Measurements from ENCODE around the gene EN1. TPM values are rescaled to one million over a fixed set of nuclear protein-coding genes. Genes with fewer than 3 reads are reported as not detected.

The EN1 gene
- total and polyA plus RNA-seq, 7 donors: 0.70 to 9.5 (median 1.1) TPM

- Histone ChIP-seq H3K27ac (no peak overlapping the region), H3K9me3 (no peaks in the 10 kb centered on the region), H3K4me3 (no peak overlapping the region), H3K4me1 (no peaks in the 10 kb centered on the region), H3K27me3 (ENCODE audit: insufficient read depth in 3 of 3, low read length in 2 of 3) (peaks cover 0 to 19% (median 4%) of the 10 kb centered on the region in 3 donors), H3K36me3 (ENCODE audit: insufficient read depth in 1 of 2, low read depth in 1 of 2) (no peaks in the 10 kb centered on the region)
- intact Hi-C loops (cut with DNase I): no loop called here
- TF ChIP-seq CTCF (IDR thresholded peaks at IDR 0.05): no peak
- no peak for ATAC-seq
- DNase-seq: no peak
- WGBS, 3 donors: 84 to 86% (median 85%) methylated on average over 4 of the region's 4 CpGs
These were observed 30.8 kb downstream of the EN1 start for GRCh38 chr2:118816669-118817068.

GRCh38 chr2:118815731-118816130 is 31.7 kb downstream of the EN1 start:
- H3K4me3 ChIP-seq: no peak overlapping the region
- no peak overlapping the region for H3K27ac ChIP-seq
- WGBS, 3 donors: 72 to 87% (median 81%) methylated on average over 4 of the region's 4 CpGs
- DNase-seq (no peak), ATAC-seq (no peak)
- intact Hi-C loops (cut with DNase I): no loop called here
- H3K36me3 ChIP-seq (ENCODE audit: insufficient read depth in 1 of 2, low read depth in 1 of 2): no peaks in the 10 kb centered on the region
- H3K4me1 ChIP-seq: no peaks in the 10 kb centered on the region
- H3K9me3 ChIP-seq: no peaks in the 10 kb centered on the region
- TF ChIP-seq CTCF (IDR thresholded peaks at IDR 0.05): no peak
- H3K27me3 ChIP-seq (ENCODE audit: insufficient read depth in 3 of 3, low read length in 2 of 3): peaks cover 0 to 19% (median 4%) of the 10 kb centered on the region in 3 donors

GRCh38 chr2:118815314-118815713 is 32.1 kb downstream of the EN1 start:
- H3K4me3 ChIP-seq: no peak overlapping the region
- H3K27me3 ChIP-seq (ENCODE audit: insufficient read depth in 3 of 3, low read length in 2 of 3): peaks cover 0 to 19% (median 4%) of the 10 kb centered on the region in 3 donors
- TF ChIP-seq CTCF (IDR thresholded peaks at IDR 0.05): no peak
- no peaks in the 10 kb centered on the region for H3K9me3 ChIP-seq
- no peak for ATAC-seq
- 88 to 89% (median 89%) methylated on average over 7 of the region's 7 CpGs for WGBS, 3 donors
- intact Hi-C loops (cut with DNase I): no loop called here
- H3K36me3 ChIP-seq (ENCODE audit: insufficient read depth in 1 of 2, low read depth in 1 of 2): no peaks in the 10 kb centered on the region
- no peaks in the 10 kb centered on the region for H3K4me1 ChIP-seq
- no peak overlapping the region for H3K27ac ChIP-seq
- no peak for DNase-seq

- H3K4me3 ChIP-seq: no peak overlapping the region
- ATAC-seq (no peak), DNase-seq (no peak)
- no peak overlapping the region for H3K27ac ChIP-seq
- no peak for TF ChIP-seq CTCF (IDR thresholded peaks at IDR 0.05)
- WGBS, 3 donors: 75 to 84% (median 83%) methylated on average over 3 of the region's 3 CpGs
- H3K36me3 ChIP-seq (ENCODE audit: insufficient read depth in 1 of 2, low read depth in 1 of 2): no peaks in the 10 kb centered on the region
- H3K4me1 ChIP-seq: no peaks in the 10 kb centered on the region
- peaks cover 0 to 19% (median 1%) of the 10 kb centered on the region in 3 donors for H3K27me3 ChIP-seq (ENCODE audit: insufficient read depth in 3 of 3, low read length in 2 of 3)
- intact Hi-C loops (cut with DNase I): no loop called here
- H3K9me3 ChIP-seq: no peaks in the 10 kb centered on the region
These were observed 33.1 kb downstream of the EN1 start for GRCh38 chr2:118814368-118814767.

GRCh38 chr2:118813601-118814339 is 33.7 kb downstream of the EN1 start:
- Histone ChIP-seq H3K27me3 (ENCODE audit: insufficient read depth in 3 of 3, low read length in 2 of 3) (peaks cover 0 to 19% (median 1%) of the 10 kb centered on the region in 3 donors), H3K4me1 (no peaks in the 10 kb centered on the region), H3K36me3 (ENCODE audit: insufficient read depth in 1 of 2, low read depth in 1 of 2) (no peaks in the 10 kb centered on the region), H3K9me3 (no peaks in the 10 kb centered on the region), H3K27ac (no peak overlapping the region), H3K4me3 (no peak overlapping the region)
- ATAC-seq: no peak
- 54 to 69% (median 66%) methylated on average over 13 of the region's 13 CpGs for WGBS, 3 donors
- no peak for TF ChIP-seq CTCF (IDR thresholded peaks at IDR 0.05)
- no peak for DNase-seq
- intact Hi-C loops (cut with DNase I): no loop called here

Measured in psoas muscle (tissue), 8 donors.